ENCODE results near the gene KLF7.

The KLF7 gene

GRCh38 chr2:207087046-207087902, 78.5 kb downstream of the KLF7 start:
- H3K4me3 ChIP-seq: no peak overlapping the region
- no peaks in the 10 kb centered on the region for H3K27me3 ChIP-seq
- H3K4me1 ChIP-seq: peaks cover 0 to 91% (median 33%) of the 10 kb centered on the region in 4 donors
- no peaks in the 10 kb centered on the region for H3K9me3 ChIP-seq
- no peak overlapping the region for H3K27ac ChIP-seq
- H3K36me3 ChIP-seq: peaks cover 15 to 52% (median 41%) of the 10 kb centered on the region in 3 donors
- no peak for DNase-seq
- intact Hi-C loops (cut with DNase I; ENCODE audit: low total_unique reads): no loop called here
- TF ChIP-seq, protein P1, sequence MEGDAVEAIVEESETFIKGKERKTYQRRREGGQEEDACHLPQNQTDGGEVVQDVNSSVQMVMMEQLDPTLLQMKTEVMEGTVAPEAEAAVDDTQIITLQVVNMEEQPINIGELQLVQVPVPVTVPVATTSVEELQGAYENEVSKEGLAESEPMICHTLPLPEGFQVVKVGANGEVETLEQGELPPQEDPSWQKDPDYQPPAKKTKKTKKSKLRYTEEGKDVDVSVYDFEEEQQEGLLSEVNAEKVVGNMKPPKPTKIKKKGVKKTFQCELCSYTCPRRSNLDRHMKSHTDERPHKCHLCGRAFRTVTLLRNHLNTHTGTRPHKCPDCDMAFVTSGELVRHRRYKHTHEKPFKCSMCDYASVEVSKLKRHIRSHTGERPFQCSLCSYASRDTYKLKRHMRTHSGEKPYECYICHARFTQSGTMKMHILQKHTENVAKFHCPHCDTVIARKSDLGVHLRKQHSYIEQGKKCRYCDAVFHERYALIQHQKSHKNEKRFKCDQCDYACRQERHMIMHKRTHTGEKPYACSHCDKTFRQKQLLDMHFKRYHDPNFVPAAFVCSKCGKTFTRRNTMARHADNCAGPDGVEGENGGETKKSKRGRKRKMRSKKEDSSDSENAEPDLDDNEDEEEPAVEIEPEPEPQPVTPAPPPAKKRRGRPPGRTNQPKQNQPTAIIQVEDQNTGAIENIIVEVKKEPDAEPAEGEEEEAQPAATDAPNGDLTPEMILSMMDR (IDR thresholded peaks at IDR 0.05): no peak

- peaks cover 23 to 62% (median 50%) of the 10 kb centered on the region in 3 donors for H3K36me3 ChIP-seq
- no peak overlapping the region for H3K27ac ChIP-seq
- DNase-seq: no peak
- H3K4me3 ChIP-seq: no peak overlapping the region
- H3K27me3 ChIP-seq: no peaks in the 10 kb centered on the region
- no peaks in the 10 kb centered on the region for H3K9me3 ChIP-seq
- intact Hi-C loops (cut with DNase I; ENCODE audit: low total_unique reads): no loop called here
- TF ChIP-seq, protein P1 (IDR thresholded peaks at IDR 0.05): no peak
- H3K4me1 ChIP-seq: peaks cover 0 to 80% (median 28%) of the 10 kb centered on the region in 4 donors
Measured at GRCh38 chr2:207086136-207086535, 79.6 kb downstream of the KLF7 start.

DNA sequence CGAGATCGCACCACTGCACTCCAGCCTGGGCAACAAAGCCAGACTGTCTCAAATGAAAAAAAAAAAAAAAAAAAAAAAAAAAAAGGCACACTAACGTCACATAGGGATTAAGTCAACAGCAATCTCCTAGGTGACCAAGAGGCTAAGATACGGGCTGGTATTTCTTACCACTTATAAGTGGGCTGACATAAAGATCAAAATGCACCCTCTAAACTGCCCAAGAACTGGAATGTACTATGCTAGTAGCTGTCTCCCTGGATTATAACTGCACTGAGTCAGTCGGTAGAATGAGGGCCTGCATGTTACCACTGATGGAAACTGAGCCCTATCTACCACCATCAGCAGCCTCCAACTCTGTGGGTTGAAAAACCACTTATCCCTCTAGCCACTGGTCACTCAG, 80.6 kb downstream of the KLF7 start:
- DNase-seq: no peak
- H3K27ac ChIP-seq: no peak overlapping the region
- intact Hi-C loops (cut with DNase I; ENCODE audit: low total_unique reads): no loop called here
- H3K27me3 ChIP-seq: no peaks in the 10 kb centered on the region
- no peak overlapping the region for H3K4me3 ChIP-seq
- H3K4me1 ChIP-seq: peaks cover 0 to 69% (median 24%) of the 10 kb centered on the region in 4 donors
- H3K36me3 ChIP-seq: peaks cover 33 to 72% (median 60%) of the 10 kb centered on the region in 3 donors
- TF ChIP-seq, protein P1 (IDR thresholded peaks at IDR 0.05): no peak
- H3K9me3 ChIP-seq: no peaks in the 10 kb centered on the region

GRCh38 chr2:207083361-207084110, 82.2 kb downstream of the KLF7 start:
- Histone ChIP-seq H3K27ac (peak overlapping the region in 1 of 2 donors; percentile 10), H3K36me3 (peaks cover 45 to 82% (median 74%) of the 10 kb centered on the region in 3 donors), H3K4me1 (peaks cover 0 to 54% (median 9%) of the 10 kb centered on the region in 4 donors)

DNA sequence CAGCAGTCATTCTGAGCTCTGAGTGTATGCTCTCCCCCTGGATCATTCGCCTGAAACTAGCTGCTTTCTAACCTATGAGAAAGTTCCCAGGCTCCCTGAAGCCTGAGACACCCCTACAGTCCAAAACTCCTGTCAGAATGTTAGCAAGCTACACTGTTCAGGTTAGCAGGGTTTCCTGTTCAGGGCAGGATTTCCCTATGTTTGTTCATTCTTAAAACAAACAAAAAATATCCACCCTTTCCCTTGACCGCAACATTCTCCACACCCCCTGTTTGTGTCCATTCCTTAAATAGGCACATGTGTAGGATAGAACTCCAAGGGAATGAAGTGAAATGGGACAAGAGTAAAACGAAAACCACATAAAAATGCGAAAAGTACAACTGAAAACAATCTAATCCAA, 83.1 kb downstream of the KLF7 start:
- no peak overlapping the region for H3K4me3 ChIP-seq
- intact Hi-C loops (cut with DNase I; ENCODE audit: low total_unique reads): no loop called here
- no peaks in the 10 kb centered on the region for H3K27me3 ChIP-seq
- no peak for DNase-seq
- H3K36me3 ChIP-seq: peaks cover 50 to 80% (median 73%) of the 10 kb centered on the region in 3 donors
- H3K27ac ChIP-seq: peak overlapping the region in 1 of 2 donors; percentile 10
- TF ChIP-seq, protein P1 (IDR thresholded peaks at IDR 0.05): no peak
- H3K9me3 ChIP-seq: no peaks in the 10 kb centered on the region
- peaks cover 0 to 46% (median 7%) of the 10 kb centered on the region in 4 donors for H3K4me1 ChIP-seq

More at GRCh38 chr2:207083361-207084110, 82.2 kb downstream of the KLF7 start:
- DNase-seq: no peak
- no peaks in the 10 kb centered on the region for H3K9me3 ChIP-seq
- H3K27me3 ChIP-seq: no peaks in the 10 kb centered on the region
- intact Hi-C loops (cut with DNase I; ENCODE audit: low total_unique reads): no loop called here
- TF ChIP-seq, protein P1 (IDR thresholded peaks at IDR 0.05): no peak
- no peak overlapping the region for H3K4me3 ChIP-seq
